PC-9 (cell line): ENCODE measurements around the gene RNF125. TPM values are rescaled to one million over a fixed set of nuclear protein-coding genes. Genes with fewer than 3 reads are reported as not detected.

ENCODE experiments used
- BruUV-seq: library from RNA; stranded (reverse); fragments of 400-500 nt; replicated peaks from 2 replicates; lab custom pipeline; 2021; lab: Mats Ljungman, UMichigan
- CTCF ChIA-PET: fragments of 300-600 bp; sonication (Branson Sonifier 250); formaldehyde crosslinking; loops from one replicate; lab custom pipeline; 2022; ENCODE audit warnings: antibody characterized with exemption; lab: Charles Lee
- POLR2A ChIA-PET: fragments of 300-600 bp; sonication (Branson Sonifier 250); formaldehyde crosslinking; loops from one replicate; lab custom pipeline; 2022; ENCODE audit warnings: antibody characterized with exemption; ENCODE audit not compliant: unreplicated experiment; lab: Charles Lee
- DNase-seq, 2 experiments: peaks; one replicate each; pipeline versions ENCODE4 v3.0.0 to v3.0.0-alpha.2; 2015 to 2022; ENCODE audit warnings: mixed read lengths in 1 of 2
- H2AFZ ChIP-seq: fragments of 200-600 bp; sonication (generic); 2 replicates; pipeline ENCODE4 v1.8.1; 2017; ENCODE audit warnings: antibody characterized with exemption
- H3F3A ChIP-seq: fragments of 200-600 bp; sonication (generic); 2 replicates; pipeline ENCODE4 v1.8.1; 2017; ENCODE audit warnings: antibody characterized with exemption, mild to moderate bottlenecking, low read depth; ENCODE audit not compliant: insufficient read depth
- H3K27ac ChIP-seq: fragments of 200-600 bp; sonication (generic); 2 replicates; pipeline ENCODE4 v1.6.1; 2016; ENCODE audit warnings: mixed run types
- H3K27me3 ChIP-seq: fragments of 200-600 bp; sonication (generic); 2 replicates; pipeline ENCODE4 v1.6.1; 2016; ENCODE audit warnings: low read depth, mixed run types; ENCODE audit not compliant: insufficient read depth
- H3K36me3 ChIP-seq: fragments of 200-600 bp; sonication (generic); 2 replicates; pipeline ENCODE4 v1.6.1; 2016; ENCODE audit warnings: low read depth, mixed run types
- H3K4me1 ChIP-seq: fragments of 200-600 bp; sonication (generic); replicated peaks from 2 replicates; pipeline ENCODE4 v1.6.1; 2016; ENCODE audit warnings: mixed run types; ENCODE audit not compliant: insufficient read depth
- H3K4me2 ChIP-seq: fragments of 200-600 bp; sonication (generic); 2 replicates; pipeline ENCODE4 v1.6.1; 2017; ENCODE audit warnings: mixed run types
- H3K4me3 ChIP-seq: fragments of 200-600 bp; sonication (generic); 2 replicates; pipeline ENCODE4 v1.6.1; 2016; ENCODE audit warnings: mixed run types
- H3K79me2 ChIP-seq: fragments of 200-600 bp; sonication (generic); 2 replicates; pipeline ENCODE4 v1.6.1; 2017; ENCODE audit warnings: low read depth, mixed run types
- H3K9me2 ChIP-seq: fragments of 200-600 bp; sonication (generic); 2 replicates; pipeline ENCODE4 v1.8.1; 2017; ENCODE audit warnings: mild to moderate bottlenecking; ENCODE audit not compliant: insufficient read depth
- H3K9me3 ChIP-seq: fragments of 200-600 bp; sonication (generic); 2 replicates; pipeline ENCODE4 v1.8.1; 2016; ENCODE audit warnings: low read depth; ENCODE audit not compliant: insufficient read depth
- H4K20me1 ChIP-seq: fragments of 200-600 bp; sonication (generic); 2 replicates; pipeline ENCODE4 v1.8.1; 2017; ENCODE audit not compliant: insufficient read depth
- EZH2 ChIP-seq: fragments of 200-600 bp; sonication (generic); IDR thresholded peaks from 2 replicates; pipeline ENCODE4 v1.8.0; 2017; ENCODE audit warnings: antibody characterized with exemption, low read depth
- intact Hi-C: fragments of 100-400 bp; cut with micrococcal nuclease; formaldehyde crosslinking; loops from one replicate; pipeline ENCODE4 v1.10.0; 2022; ENCODE audit not compliant: unreplicated experiment
- total RNA-seq: library from RNA; stranded (reverse); gene quantifications from 2 replicates; pipeline ENCODE4 v1.2.3, GENCODE V29; 2021
- TF ChIP-seq, protein P1 (sequence below): fragments of 200-600 bp; sonication (generic); conservative IDR thresholded peaks from 2 replicates; pipeline ENCODE4 v1.6.1; 2017; ENCODE audit warnings: mixed run types, antibody characterized with exemption, mild to moderate bottlenecking, moderate library complexity

Gene RNF125
- total RNA-seq, 1 experiment from 2014 or later, result 0.15 TPM

DNA sequence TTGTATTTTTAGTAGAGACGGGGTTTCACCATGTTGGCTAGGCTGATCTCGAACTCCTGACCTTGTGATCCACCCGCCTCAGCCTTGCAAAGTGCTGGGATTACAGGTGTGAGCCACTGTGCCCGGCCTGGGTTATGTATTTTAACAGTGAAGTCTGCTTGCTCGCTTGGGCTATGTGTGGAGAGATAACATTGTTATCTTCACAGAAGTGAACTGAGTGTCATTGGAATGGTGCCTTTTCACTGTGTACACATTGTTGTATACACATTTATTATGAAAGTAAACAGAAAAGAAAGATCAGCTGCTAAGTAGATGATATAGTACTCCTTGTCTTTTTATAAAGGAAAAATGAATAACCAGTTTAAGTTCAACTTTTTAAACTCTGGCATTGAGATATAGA, 103.4 kb downstream of the RNF125 start:
- Histone ChIP-seq H3K79me2 (no peaks in the 10 kb centered on the region), H3K4me3 (no peak overlapping the region), H4K20me1 (no peaks in the 10 kb centered on the region), H3K9me3 (no peaks in the 10 kb centered on the region), H3K36me3 (no peaks in the 10 kb centered on the region), H3K27me3 (no peaks in the 10 kb centered on the region), H3K4me2 (no peak overlapping the region), H3F3A (no peaks in the 10 kb centered on the region), H3K9me2 (no peaks in the 10 kb centered on the region), H3K27ac (no peak overlapping the region), H3K4me1 (no peaks in the 10 kb centered on the region), H2AFZ (no peak overlapping the region)
- BruUV-seq, result no TSS peak
- TF ChIP-seq, protein P1, sequence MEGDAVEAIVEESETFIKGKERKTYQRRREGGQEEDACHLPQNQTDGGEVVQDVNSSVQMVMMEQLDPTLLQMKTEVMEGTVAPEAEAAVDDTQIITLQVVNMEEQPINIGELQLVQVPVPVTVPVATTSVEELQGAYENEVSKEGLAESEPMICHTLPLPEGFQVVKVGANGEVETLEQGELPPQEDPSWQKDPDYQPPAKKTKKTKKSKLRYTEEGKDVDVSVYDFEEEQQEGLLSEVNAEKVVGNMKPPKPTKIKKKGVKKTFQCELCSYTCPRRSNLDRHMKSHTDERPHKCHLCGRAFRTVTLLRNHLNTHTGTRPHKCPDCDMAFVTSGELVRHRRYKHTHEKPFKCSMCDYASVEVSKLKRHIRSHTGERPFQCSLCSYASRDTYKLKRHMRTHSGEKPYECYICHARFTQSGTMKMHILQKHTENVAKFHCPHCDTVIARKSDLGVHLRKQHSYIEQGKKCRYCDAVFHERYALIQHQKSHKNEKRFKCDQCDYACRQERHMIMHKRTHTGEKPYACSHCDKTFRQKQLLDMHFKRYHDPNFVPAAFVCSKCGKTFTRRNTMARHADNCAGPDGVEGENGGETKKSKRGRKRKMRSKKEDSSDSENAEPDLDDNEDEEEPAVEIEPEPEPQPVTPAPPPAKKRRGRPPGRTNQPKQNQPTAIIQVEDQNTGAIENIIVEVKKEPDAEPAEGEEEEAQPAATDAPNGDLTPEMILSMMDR, result no peak
- TF ChIP-seq EZH2, result no peak
- ChIA-PET POLR2A (no interaction called here), CTCF (no interaction called here)
- no peak for DNase-seq
- intact Hi-C loops, result no loop called here

Other genes with a start within 250 kb of the RNF125 start
- 20.9 and 21.7 TPM in 2 replicates for gene TRAPPC8, start 75.7 kb upstream of the RNF125 start, total RNA-seq
- 21.5 and 24.1 TPM in 2 replicates for gene RNF138, start 73.0 kb downstream of the RNF125 start, total RNA-seq
- gene MEP1B, start 171.2 kb downstream of the RNF125 start, total RNA-seq, result not detected in 2 replicates